ENCODE data around the gene NRL.

NRL gene

GRCh38 chr14:24159777-24160498, 45.2 kb upstream of the NRL start:
- no peak overlapping the region for H3K27ac ChIP-seq
- H3K9ac ChIP-seq = no peak overlapping the region
- H3K27me3 ChIP-seq (ENCODE audit: insufficient read depth, low read depth) = no peaks in the 10 kb centered on the region
- H3K4me3 ChIP-seq (IDR thresholded peaks at IDR 0.05; ENCODE audit: insufficient read depth, low read depth, low read length) = no peak overlapping the region
- H4K20me1 ChIP-seq (ENCODE audit: insufficient read depth) = no peaks in the 10 kb centered on the region
- H3K36me3 ChIP-seq (ENCODE audit: insufficient read depth) = no peaks in the 10 kb centered on the region
- no peak overlapping the region for H2AFZ ChIP-seq (ENCODE audit: low read depth)
- H3K4me2 ChIP-seq = no peak overlapping the region
- no peak for TF ChIP-seq CTCF (conservative IDR thresholded peaks at IDR 0.05; ENCODE audit: low read depth, low read length)
- no peaks in the 10 kb centered on the region for H3K79me2 ChIP-seq (ENCODE audit: insufficient read depth, low read depth)
- peaks cover 14% of the 10 kb centered on the region for H3K4me1 ChIP-seq (ENCODE audit: low read depth, poor library complexity, severe bottlenecking)

- H3K9ac ChIP-seq = no peak overlapping the region
- H3K27ac ChIP-seq = no peak overlapping the region
Observed at GRCh38 chr14:24157331-24157730, 42.6 kb upstream of the NRL start.

GRCh38 chr14:24156840-24157239, 42.1 kb upstream of the NRL start:
- H3K4me2 ChIP-seq = no peak overlapping the region
- no peak overlapping the region for H3K9ac ChIP-seq
- peaks cover 11% of the 10 kb centered on the region for H3K4me1 ChIP-seq (ENCODE audit: low read depth, poor library complexity, severe bottlenecking)
- H3K27me3 ChIP-seq (ENCODE audit: insufficient read depth, low read depth) = no peaks in the 10 kb centered on the region
- no peaks in the 10 kb centered on the region for H3K79me2 ChIP-seq (ENCODE audit: insufficient read depth, low read depth)
- no peaks in the 10 kb centered on the region for H4K20me1 ChIP-seq (ENCODE audit: insufficient read depth)
- H3K4me3 ChIP-seq (IDR thresholded peaks at IDR 0.05; ENCODE audit: insufficient read depth, low read depth, low read length) = no peak overlapping the region
- no peaks in the 10 kb centered on the region for H3K36me3 ChIP-seq (ENCODE audit: insufficient read depth)
- H2AFZ ChIP-seq (ENCODE audit: low read depth) = no peak overlapping the region
- H3K27ac ChIP-seq = no peak overlapping the region
- TF ChIP-seq CTCF (conservative IDR thresholded peaks at IDR 0.05; ENCODE audit: low read depth, low read length) = no peak

More at GRCh38 chr14:24157331-24157730, 42.6 kb upstream of the NRL start:
- Histone ChIP-seq H3K4me2 (no peak overlapping the region), H3K4me1 (ENCODE audit: low read depth, poor library complexity, severe bottlenecking) (peaks cover 14% of the 10 kb centered on the region), H3K36me3 (ENCODE audit: insufficient read depth) (no peaks in the 10 kb centered on the region), H2AFZ (ENCODE audit: low read depth) (no peak overlapping the region), H3K79me2 (ENCODE audit: insufficient read depth, low read depth) (no peaks in the 10 kb centered on the region), H4K20me1 (ENCODE audit: insufficient read depth) (no peaks in the 10 kb centered on the region), H3K4me3 (IDR thresholded peaks at IDR 0.05; ENCODE audit: insufficient read depth, low read depth, low read length) (no peak overlapping the region), H3K27me3 (ENCODE audit: insufficient read depth, low read depth) (no peaks in the 10 kb centered on the region)
- no peak for TF ChIP-seq CTCF (conservative IDR thresholded peaks at IDR 0.05; ENCODE audit: low read depth, low read length)

- no peak overlapping the region for H3K4me3 ChIP-seq (IDR thresholded peaks at IDR 0.05; ENCODE audit: insufficient read depth, low read depth, low read length)
- H3K36me3 ChIP-seq (ENCODE audit: insufficient read depth) = no peaks in the 10 kb centered on the region
- TF ChIP-seq CTCF (conservative IDR thresholded peaks at IDR 0.05; ENCODE audit: low read depth, low read length) = no peak
- no peaks in the 10 kb centered on the region for H3K79me2 ChIP-seq (ENCODE audit: insufficient read depth, low read depth)
- H3K4me1 ChIP-seq (ENCODE audit: low read depth, poor library complexity, severe bottlenecking) = no peaks in the 10 kb centered on the region
- no peak overlapping the region for H3K27ac ChIP-seq
- H2AFZ ChIP-seq (ENCODE audit: low read depth) = no peak overlapping the region
- no peak overlapping the region for H3K4me2 ChIP-seq
- no peaks in the 10 kb centered on the region for H3K27me3 ChIP-seq (ENCODE audit: insufficient read depth, low read depth)
- no peaks in the 10 kb centered on the region for H4K20me1 ChIP-seq (ENCODE audit: insufficient read depth)
- H3K9ac ChIP-seq = no peak overlapping the region
Observed at GRCh38 chr14:24155100-24155499, 40.4 kb upstream of the NRL start.

Measured in KMS-11 (cell line).